Amygdala (tissue), 56 donors: ENCODE results near the gene MED1.
"Not testable (repeated sequence)": the region's sequence is repeated elsewhere in the genome, so short reads cannot be mapped to it uniquely, and the experiment has no call there.

Experiments used
- DNase-seq, 56 donors: peaks; one replicate each; lab custom pipeline; 2025; lab: John Stamatoyannopoulos, UW

The MED1 gene, protein sequence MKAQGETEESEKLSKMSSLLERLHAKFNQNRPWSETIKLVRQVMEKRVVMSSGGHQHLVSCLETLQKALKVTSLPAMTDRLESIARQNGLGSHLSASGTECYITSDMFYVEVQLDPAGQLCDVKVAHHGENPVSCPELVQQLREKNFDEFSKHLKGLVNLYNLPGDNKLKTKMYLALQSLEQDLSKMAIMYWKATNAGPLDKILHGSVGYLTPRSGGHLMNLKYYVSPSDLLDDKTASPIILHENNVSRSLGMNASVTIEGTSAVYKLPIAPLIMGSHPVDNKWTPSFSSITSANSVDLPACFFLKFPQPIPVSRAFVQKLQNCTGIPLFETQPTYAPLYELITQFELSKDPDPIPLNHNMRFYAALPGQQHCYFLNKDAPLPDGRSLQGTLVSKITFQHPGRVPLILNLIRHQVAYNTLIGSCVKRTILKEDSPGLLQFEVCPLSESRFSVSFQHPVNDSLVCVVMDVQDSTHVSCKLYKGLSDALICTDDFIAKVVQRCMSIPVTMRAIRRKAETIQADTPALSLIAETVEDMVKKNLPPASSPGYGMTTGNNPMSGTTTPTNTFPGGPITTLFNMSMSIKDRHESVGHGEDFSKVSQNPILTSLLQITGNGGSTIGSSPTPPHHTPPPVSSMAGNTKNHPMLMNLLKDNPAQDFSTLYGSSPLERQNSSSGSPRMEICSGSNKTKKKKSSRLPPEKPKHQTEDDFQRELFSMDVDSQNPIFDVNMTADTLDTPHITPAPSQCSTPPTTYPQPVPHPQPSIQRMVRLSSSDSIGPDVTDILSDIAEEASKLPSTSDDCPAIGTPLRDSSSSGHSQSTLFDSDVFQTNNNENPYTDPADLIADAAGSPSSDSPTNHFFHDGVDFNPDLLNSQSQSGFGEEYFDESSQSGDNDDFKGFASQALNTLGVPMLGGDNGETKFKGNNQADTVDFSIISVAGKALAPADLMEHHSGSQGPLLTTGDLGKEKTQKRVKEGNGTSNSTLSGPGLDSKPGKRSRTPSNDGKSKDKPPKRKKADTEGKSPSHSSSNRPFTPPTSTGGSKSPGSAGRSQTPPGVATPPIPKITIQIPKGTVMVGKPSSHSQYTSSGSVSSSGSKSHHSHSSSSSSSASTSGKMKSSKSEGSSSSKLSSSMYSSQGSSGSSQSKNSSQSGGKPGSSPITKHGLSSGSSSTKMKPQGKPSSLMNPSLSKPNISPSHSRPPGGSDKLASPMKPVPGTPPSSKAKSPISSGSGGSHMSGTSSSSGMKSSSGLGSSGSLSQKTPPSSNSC (N-terminal part only)

DNA sequence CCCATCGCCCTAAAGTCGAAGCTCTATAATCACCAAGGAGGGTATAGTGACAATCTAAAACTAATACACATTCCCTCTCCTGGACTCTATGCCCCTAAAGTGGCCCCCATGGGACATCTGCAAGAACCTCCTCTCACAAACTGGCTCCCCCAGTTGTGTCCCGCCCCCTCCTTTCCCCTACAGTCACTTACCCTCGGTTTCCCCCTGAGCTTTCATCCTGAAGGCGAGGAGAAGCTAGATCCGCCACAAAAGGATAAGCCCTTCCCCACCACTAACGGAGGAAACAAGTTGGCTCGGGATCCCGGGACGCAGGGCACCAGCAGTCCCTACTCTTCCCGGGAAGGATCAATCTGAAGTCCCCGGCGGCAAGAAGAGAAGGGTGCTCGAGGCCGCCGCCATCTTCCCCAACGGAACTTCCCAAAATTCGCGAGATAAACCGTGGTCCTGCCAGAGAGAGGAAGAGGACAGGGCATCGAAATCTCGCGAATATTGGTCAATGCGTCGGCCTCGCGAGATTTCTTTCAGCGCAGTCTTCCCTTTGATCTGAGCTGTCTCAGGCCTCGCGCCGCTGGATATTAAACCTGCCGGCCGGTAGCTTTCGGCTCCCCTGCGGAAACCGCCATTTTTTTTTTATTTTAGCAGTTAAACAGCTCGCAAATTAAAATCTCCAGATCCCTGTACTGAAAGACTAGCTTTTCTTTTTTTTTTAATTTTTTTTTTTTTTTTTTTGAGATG is at the start of gene MED1:
MED1 (minus strand) TSS at position 417 of the 735 bp plus-strand sequence; CDS start at position 216, 201 bp downstream.
- DNase-seq = peak; percentile 18 to 93 (median 81)

DNA sequence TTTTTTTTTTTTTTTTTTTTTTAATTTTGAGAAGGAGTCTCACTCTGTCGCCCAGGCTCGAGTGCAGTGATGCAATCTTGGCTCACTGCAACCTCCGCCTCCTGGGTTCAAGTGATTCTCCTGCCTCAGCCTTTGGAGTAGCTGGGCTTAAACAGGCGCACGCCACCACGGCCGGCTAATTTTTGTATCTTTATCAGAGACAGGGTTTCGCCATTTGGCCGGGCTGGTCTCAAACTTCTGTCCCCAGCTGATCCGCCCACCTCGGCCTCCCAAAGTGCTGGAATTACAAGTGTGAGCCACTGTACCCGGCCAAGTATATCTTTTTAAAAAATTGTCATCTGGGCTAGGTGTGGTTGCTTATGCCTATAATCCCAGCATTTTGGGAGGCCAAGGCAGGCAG is 45.9 kb upstream of the MED1 start:
- not testable (repeated sequence) for DNase-seq

DNA sequence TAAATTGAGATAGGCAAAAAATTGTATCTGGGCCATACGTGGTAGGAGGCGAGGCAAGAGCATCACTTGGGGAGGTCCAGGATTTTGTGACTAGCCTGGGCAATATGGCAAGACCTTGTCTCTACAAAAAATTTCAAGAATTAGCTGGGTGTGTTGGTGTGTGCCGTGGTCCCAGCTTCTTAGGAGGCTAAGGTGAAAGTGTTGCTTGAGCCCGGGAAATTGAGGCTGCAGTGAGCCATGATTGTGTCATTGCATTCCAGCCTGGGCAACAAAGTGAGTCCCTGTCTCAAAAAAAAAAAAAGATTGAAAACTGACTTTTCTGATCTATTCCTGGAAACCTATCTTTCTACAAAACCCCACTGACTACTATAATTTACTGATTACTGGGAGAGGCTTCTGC is 36.9 kb upstream of the MED1 start:
- no peak for DNase-seq

DNA sequence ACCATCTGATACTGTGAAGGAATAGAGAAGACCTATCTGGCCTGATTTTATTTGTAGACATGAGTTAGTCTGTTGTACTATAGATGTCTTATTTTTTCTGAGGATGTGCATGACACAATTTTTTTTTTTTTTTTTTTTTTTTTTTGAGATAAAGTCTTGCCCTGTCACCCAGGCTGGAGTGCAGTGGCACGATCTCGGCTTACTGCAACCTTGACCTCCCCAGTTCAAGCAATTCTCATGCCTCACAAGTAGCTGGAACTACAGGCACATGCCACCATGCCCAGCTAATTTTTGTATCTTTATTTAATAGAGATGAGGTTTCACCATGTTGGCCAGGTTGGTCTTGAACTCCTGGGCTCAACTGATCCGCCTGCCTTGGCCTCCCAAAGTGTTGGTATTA is 36.4 kb upstream of the MED1 start:
- DNase-seq = not testable (repeated sequence)

DNA sequence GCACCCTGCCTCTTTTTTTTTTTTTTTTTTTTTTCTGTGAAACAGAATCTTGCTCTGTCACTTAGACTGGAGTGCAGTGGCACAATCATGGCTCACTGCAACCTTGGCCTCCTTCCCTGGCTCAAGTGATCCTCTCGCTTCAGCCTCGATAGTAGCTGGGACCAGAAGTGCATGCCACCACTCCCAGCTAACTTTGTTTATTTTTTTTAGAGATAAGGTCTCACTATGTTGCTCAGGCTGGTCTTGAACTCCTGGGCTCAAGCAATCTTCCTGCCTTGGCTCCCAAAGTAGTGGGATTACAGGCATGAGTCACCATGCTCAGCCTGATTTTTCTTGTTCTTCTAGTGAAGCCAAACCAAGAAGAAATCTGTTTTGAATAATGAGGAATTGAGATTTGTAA is 35.2 kb upstream of the MED1 start:
- DNase-seq = no peak

DNA sequence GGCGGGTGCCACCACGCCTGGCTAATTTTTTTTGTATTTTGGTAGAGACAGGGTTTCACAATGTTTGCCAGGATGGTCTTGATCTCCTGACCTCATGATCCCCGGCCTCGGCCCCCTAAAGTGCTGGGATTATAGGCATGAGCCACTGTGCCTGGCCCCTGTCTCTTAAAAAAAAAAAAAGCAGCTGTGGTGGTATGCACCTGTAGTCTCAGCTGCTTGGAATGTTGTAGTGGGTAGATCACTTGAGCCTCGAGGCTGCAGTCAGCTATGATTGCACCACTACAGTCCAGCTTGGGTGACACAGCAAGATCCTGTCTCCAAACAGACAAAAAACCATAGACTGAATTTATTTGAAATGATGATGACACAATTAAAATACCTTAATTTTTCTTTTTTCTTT is 34.5 kb upstream of the MED1 start:
- DNase-seq = no peak

DNA sequence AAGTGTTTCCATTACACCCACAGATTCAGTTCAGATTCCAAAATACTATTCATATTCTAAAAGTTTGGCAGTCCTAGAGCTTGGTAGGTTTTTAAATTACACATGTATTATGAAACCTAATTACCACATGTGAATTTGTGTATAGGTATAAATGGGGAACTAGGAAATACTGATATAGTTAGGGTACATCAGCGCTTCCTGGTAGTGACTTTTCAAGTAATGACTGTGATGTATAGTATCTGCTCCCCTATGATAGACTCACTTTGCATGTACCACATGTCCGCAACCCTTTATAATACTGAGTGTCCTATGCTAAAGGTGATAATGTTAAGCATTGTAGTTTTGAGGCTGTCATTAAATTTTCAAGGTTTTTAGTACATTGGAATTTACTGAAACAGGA is 33.1 kb upstream of the MED1 start:
- DNase-seq = no peak

DNA sequence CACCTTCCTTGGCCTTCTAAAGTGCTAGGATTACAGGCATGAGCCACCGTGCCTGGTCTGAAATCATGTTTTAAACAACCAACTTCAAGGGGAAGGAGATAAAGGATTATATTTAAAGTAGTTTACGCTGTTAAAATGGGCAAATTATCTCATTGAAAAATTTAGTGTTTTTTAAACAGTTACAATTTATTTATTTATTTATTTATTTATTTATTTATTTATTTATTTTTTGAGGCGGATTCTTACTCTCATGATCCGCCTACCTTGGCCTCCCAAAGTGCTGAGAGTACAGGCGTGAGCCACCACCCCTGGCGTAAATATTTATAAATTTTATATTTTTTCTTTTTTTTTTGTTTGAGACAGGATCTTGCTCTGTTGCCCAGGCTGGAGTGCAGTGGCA is 32.4 kb upstream of the MED1 start:
- no peak for DNase-seq

DNA sequence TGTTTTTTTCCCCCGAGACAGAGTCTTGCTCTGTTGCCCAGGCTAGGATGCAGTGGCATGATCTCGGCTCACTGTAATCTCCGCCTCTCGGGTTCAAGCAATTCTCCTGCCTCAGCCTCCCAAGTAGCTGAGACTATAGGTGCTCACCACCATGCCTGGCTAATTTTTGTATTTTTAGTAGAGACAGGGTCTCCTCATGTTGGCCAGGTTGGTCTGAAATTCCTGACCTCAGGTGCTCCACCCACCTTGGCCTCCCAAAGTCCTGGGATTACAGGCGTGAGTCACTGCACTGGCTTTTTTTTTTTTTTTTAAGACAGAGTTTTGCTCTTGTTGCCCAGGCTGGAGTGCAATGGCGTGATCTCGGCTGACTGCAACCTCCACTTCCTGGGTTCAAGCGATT is 28.6 kb upstream of the MED1 start:
- DNase-seq = not testable (repeated sequence)

DNA sequence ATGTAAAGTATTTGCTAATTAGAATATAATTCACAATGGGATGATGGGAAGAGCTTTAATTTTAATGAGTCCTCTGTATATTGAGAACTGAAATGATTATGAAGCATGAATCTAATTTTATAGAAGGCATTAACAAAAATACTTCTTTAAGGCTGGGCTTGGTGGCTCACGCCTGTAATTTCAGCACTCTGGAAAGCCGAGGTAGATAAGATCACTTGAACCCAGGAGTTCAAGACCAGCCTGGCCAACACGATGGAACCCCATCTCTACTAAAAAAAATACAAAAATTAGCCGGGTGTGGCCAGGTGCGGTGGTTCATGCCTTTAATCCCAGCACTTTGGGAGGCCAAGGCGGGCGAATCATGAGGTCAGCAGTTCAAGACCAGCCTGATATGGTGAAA is 22.2 kb upstream of the MED1 start:
- DNase-seq = no peak

DNA sequence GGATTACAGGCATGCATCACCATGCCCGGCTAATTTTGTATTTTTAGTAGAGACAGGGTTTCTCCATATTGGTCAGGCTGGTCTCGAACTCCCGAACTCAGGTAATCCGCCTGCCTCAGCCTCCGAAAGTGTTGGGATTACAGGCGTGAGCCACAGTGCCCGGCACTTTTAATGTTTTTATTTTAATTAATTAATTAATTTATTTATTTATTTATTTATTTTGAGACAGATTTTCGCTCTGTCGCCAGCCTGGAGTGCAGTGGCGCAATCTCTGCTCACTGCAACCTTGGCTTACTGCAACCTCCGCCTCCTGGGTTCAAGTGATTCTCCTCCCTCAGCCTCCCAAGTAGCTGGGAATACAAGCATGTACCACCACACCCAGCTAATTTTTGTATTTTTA is 17.5 kb upstream of the MED1 start:
- DNase-seq = not testable (repeated sequence)

DNA sequence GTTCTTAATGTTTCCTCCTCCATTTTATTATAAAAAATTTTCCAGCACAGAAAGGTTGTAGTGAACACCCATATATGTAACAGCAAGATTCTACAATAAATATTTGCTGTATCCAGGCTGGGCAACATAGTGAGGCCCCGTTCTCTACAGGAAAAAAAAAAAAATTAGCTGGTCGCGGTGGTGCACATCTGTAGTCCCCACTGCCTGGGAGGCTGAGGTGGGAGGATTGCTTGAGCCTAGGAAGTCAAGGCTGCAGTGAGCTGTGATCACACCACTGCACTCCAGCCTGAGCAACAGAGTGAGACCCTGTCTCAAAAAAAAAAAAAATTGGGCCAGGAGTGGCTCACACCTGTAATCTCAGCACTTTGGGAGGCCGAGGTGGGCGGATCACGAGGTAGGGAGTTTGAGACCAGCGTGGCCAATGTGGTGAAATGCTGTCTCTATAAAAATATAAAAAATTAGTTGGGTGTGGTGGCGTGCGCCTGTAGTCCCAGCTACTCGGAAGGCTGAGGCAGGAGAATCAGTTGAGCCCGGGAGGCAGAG is 13.6 kb upstream of the MED1 start:
- not testable (repeated sequence) for DNase-seq

DNA sequence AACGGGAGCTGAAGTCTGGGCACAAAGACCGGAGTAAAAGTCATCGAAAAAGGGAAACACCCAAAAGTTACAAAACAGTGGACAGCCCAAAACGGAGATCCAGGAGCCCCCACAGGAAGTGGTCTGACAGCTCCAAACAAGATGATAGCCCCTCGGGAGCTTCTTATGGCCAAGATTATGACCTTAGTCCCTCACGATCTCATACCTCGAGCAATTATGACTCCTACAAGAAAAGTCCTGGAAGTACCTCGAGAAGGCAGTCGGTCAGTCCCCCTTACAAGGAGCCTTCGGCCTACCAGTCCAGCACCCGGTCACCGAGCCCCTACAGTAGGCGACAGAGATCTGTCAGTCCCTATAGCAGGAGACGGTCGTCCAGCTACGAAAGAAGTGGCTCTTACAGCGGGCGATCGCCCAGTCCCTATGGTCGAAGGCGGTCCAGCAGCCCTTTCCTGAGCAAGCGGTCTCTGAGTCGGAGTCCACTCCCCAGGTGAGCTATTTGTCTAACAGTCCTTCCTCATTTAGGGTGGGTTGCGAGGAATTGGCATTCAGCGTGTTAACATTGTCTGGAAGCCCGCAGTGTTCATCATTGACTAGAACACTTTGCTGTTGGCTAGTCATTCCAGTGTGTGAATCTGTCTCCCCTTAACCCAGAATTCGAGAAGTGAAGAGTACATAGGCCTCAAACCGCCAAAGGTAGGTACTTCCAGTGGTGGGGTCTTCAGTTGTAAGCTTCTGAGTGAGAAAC is 11.7 kb upstream of the MED1 start:
- DNase-seq = peak in 3 of 56 donors; percentile 3 to 20 (median 18)

DNA sequence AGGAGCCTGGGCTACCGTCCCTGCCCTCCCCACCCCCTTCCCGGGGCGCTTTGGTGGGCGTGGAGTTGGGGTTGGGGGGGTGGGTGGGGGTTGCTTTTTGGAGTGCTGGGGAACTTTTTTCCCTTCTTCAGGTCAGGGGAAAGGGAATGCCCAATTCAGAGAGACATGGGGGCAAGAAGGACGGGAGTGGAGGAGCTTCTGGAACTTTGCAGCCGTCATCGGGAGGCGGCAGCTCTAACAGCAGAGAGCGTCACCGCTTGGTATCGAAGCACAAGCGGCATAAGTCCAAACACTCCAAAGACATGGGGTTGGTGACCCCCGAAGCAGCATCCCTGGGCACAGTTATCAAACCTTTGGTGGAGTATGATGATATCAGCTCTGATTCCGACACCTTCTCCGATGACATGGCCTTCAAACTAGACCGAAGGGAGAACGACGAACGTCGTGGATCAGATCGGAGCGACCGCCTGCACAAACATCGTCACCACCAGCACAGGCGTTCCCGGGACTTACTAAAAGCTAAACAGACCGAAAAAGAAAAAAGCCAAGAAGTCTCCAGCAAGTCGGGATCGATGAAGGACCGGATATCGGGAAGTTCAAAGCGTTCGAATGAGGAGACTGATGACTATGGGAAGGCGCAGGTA is 11.0 kb upstream of the MED1 start:
- DNase-seq = peak in 33 of 56 donors; percentile 8 to 72 (median 43)

DNA sequence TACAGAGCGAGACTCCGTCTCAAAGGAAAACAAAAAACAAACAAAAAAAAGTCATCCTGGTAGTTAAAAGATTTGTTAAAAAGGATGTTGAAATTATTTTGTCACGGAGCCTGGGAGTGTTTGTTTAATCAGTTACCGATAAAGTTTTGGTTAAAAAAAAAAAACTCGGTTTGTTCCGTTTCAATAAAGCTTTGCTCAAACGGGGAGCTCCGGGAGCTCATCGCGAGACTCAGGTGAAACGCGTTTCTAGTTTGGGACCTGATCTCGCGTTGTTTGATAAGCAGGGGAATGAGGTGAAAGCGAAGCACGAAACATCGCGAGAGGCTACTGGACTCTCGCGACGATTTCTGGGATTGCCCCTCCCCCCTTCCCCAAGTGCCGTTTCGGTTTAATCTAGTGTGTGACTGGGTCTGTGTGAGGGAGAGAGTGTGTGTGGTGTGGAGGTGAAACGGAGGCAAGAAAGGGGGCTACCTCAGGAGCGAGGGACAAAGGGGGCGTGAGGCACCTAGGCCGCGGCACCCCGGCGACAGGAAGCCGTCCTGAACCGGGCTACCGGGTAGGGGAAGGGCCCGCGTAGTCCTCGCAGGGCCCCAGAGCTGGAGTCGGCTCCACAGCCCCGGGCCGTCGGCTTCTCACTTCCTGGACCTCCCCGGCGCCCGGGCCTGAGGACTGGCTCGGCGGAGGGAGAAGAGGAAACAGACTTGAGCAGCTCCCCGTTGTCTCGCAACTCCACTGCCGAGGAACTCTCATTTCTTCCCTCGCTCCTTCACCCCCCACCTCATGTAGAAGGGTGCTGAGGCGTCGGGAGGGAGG is 10.3 kb upstream of the MED1 start, which contains the start of gene CDK12:
CDK12 (plus strand) TSS at position 374 of the 813 bp plus-strand sequence. CDS start 586 bp downstream, outside the sequence.
- peak; percentile 28 to 98 (median 90) for DNase-seq

DNA sequence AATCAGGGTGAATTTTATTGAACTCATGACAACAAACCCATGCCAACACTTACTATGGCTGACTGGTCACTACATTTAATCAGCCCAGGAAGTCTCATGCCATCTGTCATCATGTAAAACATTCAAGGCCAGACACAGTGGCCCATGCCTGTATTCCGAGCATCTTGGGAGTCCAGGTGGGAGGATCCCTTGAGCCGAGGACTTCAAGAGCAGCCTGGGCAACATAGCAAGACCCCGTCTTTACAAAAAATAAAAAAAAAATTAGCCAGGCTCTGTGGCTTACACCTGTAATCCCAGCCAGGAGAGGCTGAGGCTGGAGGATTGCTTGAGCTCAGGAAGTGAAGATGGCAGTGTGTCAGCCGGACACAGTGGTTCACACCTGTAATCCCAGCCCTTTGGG is 4.9 kb upstream of the MED1 start:
- no peak for DNase-seq

DNA sequence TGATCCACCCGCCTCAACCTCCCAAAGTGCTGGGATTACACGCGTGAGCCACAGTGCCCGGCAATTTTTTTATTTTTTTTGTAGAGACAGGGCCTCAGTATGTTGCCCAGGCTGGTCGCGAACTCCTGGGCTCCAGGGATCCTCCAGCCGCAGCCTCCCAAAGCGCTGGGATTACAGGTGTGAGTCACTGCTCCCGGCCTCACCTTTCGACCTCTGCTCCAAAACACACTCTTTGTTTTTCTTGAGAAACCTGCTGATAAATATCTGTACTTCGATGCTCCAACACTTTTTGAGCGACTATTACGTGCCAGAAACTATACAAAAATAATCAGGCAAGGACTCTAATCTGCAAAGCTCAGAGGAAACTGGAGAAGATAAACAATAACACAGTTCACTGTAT is 1.0 kb downstream of the MED1 start:
- no peak for DNase-seq
